CD4-positive, alpha-beta T cell treated with Interleukin-4 for 1 hour (primary cell): ENCODE results near the gene CDYL.

Experiments used
- DNase-seq, 2 donors: peaks; one replicate each; pipeline ENCODE4 v3.0.0-alpha.2; 2020 to 2022

CDYL gene

GRCh38 chr6:4940416-4940815 lies 164.2 kb downstream of the CDYL start:
- no peak for DNase-seq

- DNase-seq: peak in 1 of 2 donors; percentile 33
These were observed 165.8 kb downstream of the CDYL start for GRCh38 chr6:4941782-4942672.

- no peak for DNase-seq
These were observed 166.4 kb downstream of the CDYL start for GRCh38 chr6:4942673-4943009.

GRCh38 chr6:4943716-4944115 lies 167.5 kb downstream of the CDYL start:
- no peak for DNase-seq

- DNase-seq: no peak
These were observed 168.1 kb downstream of the CDYL start for GRCh38 chr6:4944325-4944724.

- DNase-seq: no peak
These were observed 170.3 kb downstream of the CDYL start for GRCh38 chr6:4946521-4946920.

- DNase-seq: no peak
These were observed 171.5 kb downstream of the CDYL start for GRCh38 chr6:4947716-4948115.

- no peak for DNase-seq
These were observed 172.7 kb downstream of the CDYL start for GRCh38 chr6:4948781-4949450.

- DNase-seq: no peak
These were observed 173.9 kb downstream of the CDYL start for GRCh38 chr6:4950076-4950475.

GRCh38 chr6:4950836-4951533 lies 174.8 kb downstream of the CDYL start:
- no peak for DNase-seq

GRCh38 chr6:4953440-4953839 lies 177.2 kb downstream of the CDYL start:
- no peak for DNase-seq

GRCh38 chr6:4956625-4957024 lies 180.4 kb downstream of the CDYL start:
- no peak for DNase-seq

- DNase-seq: no peak
These were observed 181.5 kb downstream of the CDYL start for GRCh38 chr6:4957521-4958231.

- no peak for DNase-seq
These were observed 182.4 kb downstream of the CDYL start for GRCh38 chr6:4958624-4959023.

GRCh38 chr6:4961322-4962168 lies 185.3 kb downstream of the CDYL start:
- DNase-seq: no peak

GRCh38 chr6:4962905-4963304 lies 186.7 kb downstream of the CDYL start:
- no peak for DNase-seq

GRCh38 chr6:4964675-4965561 lies 188.7 kb downstream of the CDYL start:
- no peak for DNase-seq

GRCh38 chr6:4965562-4966389 lies 189.6 kb downstream of the CDYL start:
- DNase-seq: no peak

GRCh38 chr6:4967301-4968030 lies 191.3 kb downstream of the CDYL start:
- DNase-seq: no peak
